IMR-90 (cell line): ENCODE data around the gene ANKRD11. TPM values are rescaled to one million over a fixed set of nuclear protein-coding genes. Genes with fewer than 3 reads are reported as not detected.

Source experiments
- BHLHE40 ChIP-seq: fragments of 150-350 bp; IDR thresholded peaks from 2 replicates; pipeline ENCODE4 v1.6.1; 2016; ENCODE audit warnings: mild to moderate bottlenecking, low read depth, low read length
- CEBPB ChIP-seq: IDR thresholded peaks from 2 replicates; pipeline ENCODE4 v1.6.1; 2012; ENCODE audit warnings: low read depth, low read length, improper control_type of control experiment
- FOS ChIP-seq: fragments of 150-350 bp; IDR thresholded peaks from 2 replicates; pipeline ENCODE4 v1.6.1; 2016; ENCODE audit warnings: low read depth, low read length
- MAZ ChIP-seq: IDR thresholded peaks from 2 replicates; pipeline ENCODE4 v1.6.1; 2012; ENCODE audit warnings: low read depth, mild to moderate bottlenecking, low read length, improper control_type of control experiment, moderate library complexity, borderline replicate concordance
- NFE2L2 ChIP-seq: fragments of 150-350 bp; IDR thresholded peaks from 2 replicates; pipeline ENCODE4 v1.6.1; 2016; ENCODE audit warnings: low read depth, mild to moderate bottlenecking, low read length
- POLR2A ChIP-seq: IDR thresholded peaks from 2 replicates; pipeline ENCODE4 v1.6.1; 2012; ENCODE audit warnings: mild to moderate bottlenecking, low read depth, low read length
- RAD21 ChIP-seq: IDR thresholded peaks from 2 replicates; pipeline ENCODE4 v1.6.1; 2012; ENCODE audit warnings: low read length, improper control_type of control experiment
- SMC3 ChIP-seq: fragments of 150-350 bp; IDR thresholded peaks from 2 replicates; pipeline ENCODE4 v1.6.1; 2016; ENCODE audit warnings: low read depth, mild to moderate bottlenecking, antibody characterized with exemption, low read length, moderate library complexity
- polyA plus RNA-seq, 3 experiments: library from polyadenylated mRNA; depleted of rRNA; stranded (reverse); fragments of >200 nt; gene quantifications; 2 replicates each; pipeline ENCODE4 v1.2.3, GENCODE V29; 2012; ENCODE audit warnings: low replicate concordance in 1 of 3
- total RNA-seq: library from RNA; depleted of rRNA; stranded (reverse); fragments of >200 nt; gene quantifications from 2 replicates; pipeline ENCODE4 v1.2.3, GENCODE V29; 2012

Gene ANKRD11
- total and polyA plus RNA-seq, 2 of the 4 experiments (the other 2 are of a cell fraction) = 46.8 to 71.9 TPM

- TF ChIP-seq MAZ (no peak), POLR2A (no peak), FOS (no peak), BHLHE40 (no peak), RAD21 (no peak), SMC3 (no peak), NFE2L2 (no peak), CEBPB (no peak)
Measured at GRCh38 chr16:89504091-89504490, 13.7 kb upstream of the ANKRD11 start (continued).
